Measurements from ENCODE around the gene FAM131A. TPM values are rescaled to one million over a fixed set of nuclear protein-coding genes. Genes with fewer than 3 reads are reported as not detected.

Gene FAM131A
- total and polyA plus RNA-seq, 10 of the 15 experiments (the other 5 are each of a cell fraction or from before 2014, with no cell fraction given) = 0.31 to 4.5 (median 1.5) TPM

GRCh38 chr3:184314363-184314699 is 23.1 kb upstream of the FAM131A start, which contains the start of gene EIF4G1 (continued):
- no peak for TF ChIP-seq NKRF (conservative IDR thresholded peaks at IDR 0.05)
- TF ChIP-seq IRF5 (IDR thresholded peaks at IDR 0.05; ENCODE audit: borderline replicate concordance) = no peak
- TF ChIP-seq MTA3 (IDR thresholded peaks at IDR 0.05; ENCODE audit: borderline replicate concordance, low read length) = no peak
- TF ChIP-seq ZNF24 (IDR thresholded peaks at IDR 0.05) = no peak
- no peak for TF ChIP-seq BRCA1 (IDR thresholded peaks at IDR 0.05; ENCODE audit: low read depth, low read length)
- no peak for TF ChIP-seq RAD21 (IDR thresholded peaks at IDR 0.05; ENCODE audit: insufficient read depth, low read depth, low read length)
- no peak for TF ChIP-seq BMI1 (IDR thresholded peaks at IDR 0.05; ENCODE audit: borderline replicate concordance)
- TF ChIP-seq STAT3 (IDR thresholded peaks at IDR 0.05; ENCODE audit: low read depth, low read length) = no peak
- no peak for TF ChIP-seq SIX5 (IDR thresholded peaks at IDR 0.05; ENCODE audit: low read depth, low read length, severe bottlenecking)
- no peak for TF ChIP-seq ZNF384 (IDR thresholded peaks at IDR 0.05; ENCODE audit: borderline replicate concordance, low read depth, low read length)
- TF ChIP-seq SUZ12 (IDR thresholded peaks at IDR 0.05; ENCODE audit: unreplicated experiment) = no peak
- no peak for TF ChIP-seq DPF2 (IDR thresholded peaks at IDR 0.05)
- TF ChIP-seq NR2F1 (conservative IDR thresholded peaks at IDR 0.05) = no peak
- TF ChIP-seq ATF2 (IDR thresholded peaks at IDR 0.05; ENCODE audit: low read length) = no peak
- no peak for TF ChIP-seq SUPT20H (IDR thresholded peaks at IDR 0.05; ENCODE audit: borderline replicate concordance, control insufficient read depth, low read depth, low read length)
- no peak for TF ChIP-seq BCLAF1 (IDR thresholded peaks at IDR 0.05)
- TF ChIP-seq RUNX3 (IDR thresholded peaks at IDR 0.05; ENCODE audit: low read length) = no peak
- no peak for TF ChIP-seq ZNF274 (IDR thresholded peaks at IDR 0.05; ENCODE audit: insufficient read depth, insufficient read length)
- TF ChIP-seq ZZZ3 (IDR thresholded peaks at IDR 0.05; ENCODE audit: control insufficient read depth, insufficient read length, low read depth) = no peak
- no peak for TF ChIP-seq MTA2 (IDR thresholded peaks at IDR 0.05; ENCODE audit: low read depth)
- TF ChIP-seq GATAD2B (conservative IDR thresholded peaks at IDR 0.05; ENCODE audit: low read depth) = no peak
- no peak for TF ChIP-seq CHD1 (IDR thresholded peaks at IDR 0.05; ENCODE audit: low read depth, low read length)
- peak; percentile 60; the same call in 1 of the 2 replicates for TF ChIP-seq IKZF1 (conservative IDR thresholded peaks at IDR 0.05)
- TF ChIP-seq IKZF2 (IDR thresholded peaks at IDR 0.05) = no peak
